OCI-LY3 (cell line): ENCODE results near the gene CCL20.

Experiments
- CTCF ChIP-seq: fragments of 200-600, 300-600 bp; sonication (generic); IDR thresholded peaks from 2 replicates; pipeline ENCODE4 v1.5.1; 2014; ENCODE audit warnings: antibody characterized with exemption, low read length, low read depth
- EZH2phosphoT487 ChIP-seq: fragments of 200-600 bp; shearing (Covaris generic); IDR thresholded peaks from 2 replicates; pipeline ENCODE4 v1.6.1; 2018; ENCODE audit warnings: antibody characterized with exemption, mixed run types, low read depth

GRCh38 chr2:227818675-227819397 lies 5.2 kb downstream of the CCL20 start:
- TF ChIP-seq CTCF (no peak), EZH2phosphoT487 (no peak)
